NOMO-1 treated with DMSO at 0.1 percent for 48 hours (cell line): ENCODE data around the gene NR1D2.

Experiments
- DNase-seq: peaks from one replicate; lab custom pipeline; 2025; ENCODE audit not compliant: unreplicated experiment; lab: John Stamatoyannopoulos, UW

The NR1D2 gene

GRCh38 chr3:23961913-23962312 lies 16.8 kb downstream of the NR1D2 start:
- no peak for DNase-seq

GRCh38 chr3:23964537-23965235 lies 19.6 kb downstream of the NR1D2 start:
- no peak for DNase-seq

- no peak for DNase-seq
Observed at GRCh38 chr3:23966328-23966727, 21.2 kb downstream of the NR1D2 start.

- no peak for DNase-seq
Observed at GRCh38 chr3:23968463-23969184, 23.5 kb downstream of the NR1D2 start.

GRCh38 chr3:23969393-23969792 lies 24.3 kb downstream of the NR1D2 start:
- no peak for DNase-seq

- no peak for DNase-seq
Observed at GRCh38 chr3:23971684-23972083, 26.6 kb downstream of the NR1D2 start.

GRCh38 chr3:23976555-23976954 lies 31.5 kb downstream of the NR1D2 start:
- no peak for DNase-seq

GRCh38 chr3:23979569-23979968 lies 34.5 kb downstream of the NR1D2 start:
- no peak for DNase-seq

- no peak for DNase-seq
Observed at GRCh38 chr3:23981136-23981535, 36.0 kb downstream of the NR1D2 start.

GRCh38 chr3:23981955-23982354 lies 36.9 kb downstream of the NR1D2 start:
- DNase-seq, result no peak

- DNase-seq, result no peak
Observed at GRCh38 chr3:23984934-23985333, 39.8 kb downstream of the NR1D2 start.

- DNase-seq, result no peak
Observed at GRCh38 chr3:23985747-23986544, 40.9 kb downstream of the NR1D2 start.

- peak; percentile 66 for DNase-seq
Observed at GRCh38 chr3:23987356-23987755, 42.3 kb downstream of the NR1D2 start.

- DNase-seq, result no peak
Observed at GRCh38 chr3:23991306-23991682, 46.2 kb downstream of the NR1D2 start.

- DNase-seq, result peak; percentile 4
Observed at GRCh38 chr3:23991683-23992628, 46.9 kb downstream of the NR1D2 start.

- DNase-seq, result no peak
Observed at GRCh38 chr3:23993556-23994243, 48.6 kb downstream of the NR1D2 start.

GRCh38 chr3:23994244-23994569 lies 49.1 kb downstream of the NR1D2 start:
- no peak for DNase-seq

GRCh38 chr3:23995219-23995618 lies 50.1 kb downstream of the NR1D2 start:
- peak; percentile 12 for DNase-seq

- DNase-seq, result no peak
Observed at GRCh38 chr3:23996095-23996524, 51.0 kb downstream of the NR1D2 start.

- DNase-seq, result peak; percentile 33
Observed at GRCh38 chr3:23999012-23999641, 54.0 kb downstream of the NR1D2 start.
